Retinal pigment epithelial cell (primary cell): Measurements from ENCODE around the gene KHDC4.

Experiments used
- DNase-seq: peaks from one replicate; pipeline ENCODE4 v3.0.0-alpha.2; 2010; ENCODE audit warnings: low read depth
- H3K4me3 ChIP-seq: 2 replicates; pipeline ENCODE4 v1.5.1; 2011; ENCODE audit warnings: mild to moderate bottlenecking, low read length, control low read depth, moderate library complexity
- TF ChIP-seq, protein P1 (sequence below): conservative IDR thresholded peaks from 2 replicates; pipeline ENCODE4 v1.5.1; 2011; ENCODE audit warnings: low read depth, low read length, control low read depth, inconsistent platforms

Gene KHDC4

DNA sequence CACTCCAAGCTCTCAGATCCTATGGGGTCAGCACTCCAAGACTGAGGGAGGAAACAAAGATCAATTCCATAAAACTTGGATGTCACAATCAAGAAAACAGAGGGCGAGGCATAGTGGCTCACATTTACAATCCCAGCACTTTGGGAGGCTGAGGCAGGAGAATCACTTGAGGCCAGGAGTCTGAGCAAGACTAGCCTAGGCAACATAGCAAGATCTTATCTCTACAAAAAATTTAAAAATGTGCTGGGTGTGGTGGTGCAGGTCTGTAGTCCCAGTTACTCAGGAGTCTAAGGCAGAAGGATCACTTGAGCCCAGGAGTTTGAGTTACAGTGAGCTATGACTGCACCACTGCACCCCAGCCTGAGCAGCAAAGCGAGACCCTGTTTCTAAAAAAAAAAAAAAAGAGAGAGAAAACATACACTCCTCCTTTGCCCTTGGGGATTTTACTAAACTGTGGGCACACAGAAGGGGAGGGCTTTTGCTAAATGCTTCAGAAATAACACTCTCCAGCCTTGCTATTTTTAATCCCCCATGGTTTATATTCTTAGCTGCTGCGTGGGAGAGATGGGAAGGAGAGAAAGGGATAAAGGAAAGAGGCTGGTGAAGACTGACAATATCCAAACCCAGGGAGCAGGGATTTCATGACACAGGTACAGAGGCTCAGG, 26.0 kb upstream of the KHDC4 start:
- no peak overlapping the region for H3K4me3 ChIP-seq
- DNase-seq, result no peak
- TF ChIP-seq, protein P1, sequence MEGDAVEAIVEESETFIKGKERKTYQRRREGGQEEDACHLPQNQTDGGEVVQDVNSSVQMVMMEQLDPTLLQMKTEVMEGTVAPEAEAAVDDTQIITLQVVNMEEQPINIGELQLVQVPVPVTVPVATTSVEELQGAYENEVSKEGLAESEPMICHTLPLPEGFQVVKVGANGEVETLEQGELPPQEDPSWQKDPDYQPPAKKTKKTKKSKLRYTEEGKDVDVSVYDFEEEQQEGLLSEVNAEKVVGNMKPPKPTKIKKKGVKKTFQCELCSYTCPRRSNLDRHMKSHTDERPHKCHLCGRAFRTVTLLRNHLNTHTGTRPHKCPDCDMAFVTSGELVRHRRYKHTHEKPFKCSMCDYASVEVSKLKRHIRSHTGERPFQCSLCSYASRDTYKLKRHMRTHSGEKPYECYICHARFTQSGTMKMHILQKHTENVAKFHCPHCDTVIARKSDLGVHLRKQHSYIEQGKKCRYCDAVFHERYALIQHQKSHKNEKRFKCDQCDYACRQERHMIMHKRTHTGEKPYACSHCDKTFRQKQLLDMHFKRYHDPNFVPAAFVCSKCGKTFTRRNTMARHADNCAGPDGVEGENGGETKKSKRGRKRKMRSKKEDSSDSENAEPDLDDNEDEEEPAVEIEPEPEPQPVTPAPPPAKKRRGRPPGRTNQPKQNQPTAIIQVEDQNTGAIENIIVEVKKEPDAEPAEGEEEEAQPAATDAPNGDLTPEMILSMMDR, result no peak

DNA sequence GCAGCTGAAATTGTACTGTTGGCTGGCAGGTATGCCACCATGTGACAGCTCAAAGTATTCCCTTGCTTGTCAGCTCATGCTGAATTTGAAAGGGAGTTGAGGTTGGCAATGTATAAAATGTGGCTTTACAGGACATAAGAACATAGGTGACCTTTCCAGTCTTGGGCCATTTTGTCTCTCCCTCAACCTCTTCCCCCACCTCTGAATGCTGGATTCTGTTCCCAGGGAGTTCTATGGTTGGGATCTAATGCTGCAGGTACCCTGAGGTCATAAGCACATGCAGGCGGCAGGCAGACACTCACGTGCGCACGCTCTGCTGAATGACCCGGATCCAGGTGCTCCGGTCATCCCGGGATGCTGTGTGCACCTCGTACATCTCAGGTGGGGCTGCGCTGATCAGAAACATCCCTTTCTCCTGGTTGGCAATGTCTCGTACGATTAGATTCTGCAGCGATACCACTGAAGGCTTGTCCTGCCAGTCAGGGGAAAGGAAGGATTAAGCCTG, 23.2 kb upstream of the KHDC4 start:
- no peak overlapping the region for H3K4me3 ChIP-seq
- TF ChIP-seq, protein P1, result no peak
- no peak for DNase-seq

DNA sequence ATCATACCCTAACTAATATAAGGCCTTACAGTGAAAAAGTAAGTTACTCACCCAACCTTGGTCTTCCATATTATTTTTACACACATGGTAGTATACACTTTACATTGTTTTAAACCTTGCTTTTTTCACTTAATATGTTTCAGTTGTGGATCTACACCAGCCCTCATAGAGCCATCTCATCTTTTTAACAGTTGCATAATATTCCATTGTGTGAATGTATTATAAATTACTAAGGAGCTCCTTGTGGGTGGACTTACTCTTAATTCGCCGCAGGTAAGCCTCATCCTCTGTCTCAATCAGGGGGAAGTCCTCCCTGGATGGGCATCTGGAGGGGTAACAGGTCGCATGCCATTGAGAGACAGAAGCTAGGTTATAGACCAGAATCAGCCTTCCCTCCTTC, 20.4 kb upstream of the KHDC4 start:
- no peak overlapping the region for H3K4me3 ChIP-seq
- no peak for DNase-seq
- TF ChIP-seq, protein P1, result no peak

DNA sequence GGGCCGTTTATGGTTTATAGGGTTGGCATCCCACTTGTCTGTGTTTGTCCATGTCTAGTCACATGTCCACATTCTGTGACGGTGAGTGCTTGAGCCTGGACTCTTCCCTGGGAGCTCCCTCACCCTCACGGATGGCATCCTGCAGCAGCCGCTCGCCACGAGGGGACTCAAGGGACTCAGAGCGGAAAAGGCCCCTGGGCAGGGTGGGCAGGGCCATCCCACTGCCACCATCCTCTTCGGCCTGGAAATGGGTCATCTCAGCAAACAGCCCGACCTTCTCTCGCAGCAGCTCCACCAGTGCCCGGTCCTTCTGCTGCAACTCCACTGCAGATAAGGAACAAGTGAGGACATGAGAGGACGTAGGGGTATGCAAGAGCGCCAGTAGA, 18.3 kb upstream of the KHDC4 start:
- TF ChIP-seq, protein P1, result no peak
- H3K4me3 ChIP-seq, result no peak overlapping the region
- DNase-seq, result no peak

DNA sequence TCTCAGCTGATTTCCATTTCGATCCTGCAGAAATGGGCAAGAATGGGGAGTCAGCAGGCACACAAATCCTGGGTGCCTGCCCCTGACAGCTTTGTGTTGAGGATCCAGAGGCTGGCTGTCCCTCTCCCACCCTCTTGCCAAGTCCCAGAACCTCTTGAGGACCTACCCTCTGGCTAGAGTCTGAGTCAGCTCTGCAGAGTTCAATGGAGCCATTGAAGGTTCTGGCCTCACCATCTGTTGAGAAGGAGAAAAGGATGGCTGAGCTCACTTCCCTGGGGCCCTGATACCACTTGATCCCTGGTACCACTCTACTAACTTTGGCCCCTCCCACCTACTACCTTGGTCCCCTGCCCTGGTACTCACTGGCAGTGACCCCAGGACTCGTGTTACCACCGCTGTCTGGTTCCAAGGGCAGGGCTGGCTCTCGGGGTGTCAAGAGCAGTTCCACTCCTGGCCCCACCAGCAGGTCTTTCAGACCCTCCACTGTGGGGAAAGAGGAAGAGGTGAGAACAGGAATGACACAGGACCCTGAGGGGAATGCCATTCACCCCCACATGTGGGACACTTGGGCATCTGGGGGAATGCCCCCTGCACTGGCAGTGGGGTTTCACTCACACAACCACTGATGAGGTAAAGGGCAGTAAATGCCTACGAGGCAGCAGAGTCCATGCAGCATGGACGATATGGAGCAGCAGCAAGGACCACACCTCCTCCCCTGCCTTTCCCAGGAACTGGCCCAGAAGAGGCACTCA, 17.7 kb upstream of the KHDC4 start:
- TF ChIP-seq, protein P1, result no peak
- DNase-seq, result no peak
- H3K4me3 ChIP-seq, result no peak overlapping the region

DNA sequence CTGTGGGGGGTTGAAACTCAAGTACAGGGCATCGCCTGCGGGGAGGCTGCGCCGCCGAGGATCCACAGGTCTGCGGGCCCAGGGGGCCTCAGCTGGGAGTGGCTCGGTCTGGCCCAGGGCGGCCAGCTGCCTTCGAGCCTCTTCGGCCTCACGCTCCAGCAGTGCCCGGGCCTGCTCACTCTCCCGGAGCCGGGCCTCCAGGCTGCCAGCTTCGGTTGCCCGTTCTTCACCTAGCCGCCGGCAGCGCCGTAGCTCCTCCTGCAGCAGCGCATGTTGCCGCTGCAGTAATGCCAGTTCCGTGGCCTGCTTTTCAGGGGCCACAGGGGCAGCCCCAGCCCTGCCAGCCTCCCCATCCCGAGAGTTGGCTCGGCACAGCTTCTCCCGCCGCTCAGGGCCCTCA, 16.6 kb upstream of the KHDC4 start:
- no peak for DNase-seq
- no peak overlapping the region for H3K4me3 ChIP-seq
- TF ChIP-seq, protein P1, result no peak

DNA sequence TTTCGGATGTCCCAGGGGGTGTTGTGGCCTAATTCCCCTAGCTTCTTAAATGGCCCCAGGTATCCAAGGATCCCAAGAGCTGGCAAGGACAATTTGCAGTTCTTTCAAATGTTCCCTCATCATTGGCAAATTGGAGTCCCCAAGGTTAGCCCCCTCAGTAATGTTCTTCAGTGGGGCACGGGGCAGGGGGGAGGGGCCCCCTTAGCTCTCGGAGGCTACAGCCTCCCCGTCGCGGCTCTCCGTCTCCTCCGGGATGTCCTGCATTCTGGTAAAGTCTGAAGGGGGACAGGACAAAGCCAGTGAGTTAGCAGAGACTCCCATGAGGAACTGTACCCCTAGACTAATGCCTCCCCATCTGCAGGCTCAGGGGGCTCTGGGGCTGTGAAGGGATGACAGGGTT, 13.5 kb upstream of the KHDC4 start:
- TF ChIP-seq, protein P1, result no peak
- DNase-seq, result no peak

More for the DNA sequence above, 13.5 kb upstream of the KHDC4 start:
- H3K4me3 ChIP-seq, result no peak overlapping the region
